NB4 (cell line): Measurements from ENCODE around the gene SPATA32.

ENCODE experiments used
- POLR2A ChIP-seq: IDR thresholded peaks from 2 replicates; pipeline ENCODE4 v1.6.1; 2011; ENCODE audit warnings: mild to moderate bottlenecking; ENCODE audit not compliant: insufficient read length; ENCODE audit errors: extremely low read depth
- TF ChIP-seq, protein P1 (sequence below): IDR thresholded peaks from one replicate; pipeline ENCODE4 v1.5.1; 2012; ENCODE audit warnings: low read depth, low read length

DNA sequence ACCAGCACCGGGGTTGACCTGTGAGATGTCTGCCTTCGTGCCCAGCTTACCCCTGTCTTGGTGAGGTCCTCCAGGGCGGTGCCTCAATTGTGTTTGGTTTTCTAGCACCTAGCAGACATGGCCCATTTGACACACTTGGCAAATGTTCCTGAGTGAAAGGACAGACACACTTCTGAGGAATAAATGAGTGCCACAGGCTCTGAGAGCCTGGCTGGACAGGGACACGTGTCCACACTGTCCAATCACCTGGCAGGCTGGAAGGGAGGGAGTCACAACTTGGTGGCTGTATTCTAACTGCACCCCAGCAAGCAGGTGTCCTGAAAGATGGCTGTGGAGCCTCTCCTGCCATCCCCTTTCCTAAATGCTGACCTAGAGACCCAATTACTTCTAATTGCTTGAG is 47.5 kb upstream of the SPATA32 start:
- TF ChIP-seq, protein P1, sequence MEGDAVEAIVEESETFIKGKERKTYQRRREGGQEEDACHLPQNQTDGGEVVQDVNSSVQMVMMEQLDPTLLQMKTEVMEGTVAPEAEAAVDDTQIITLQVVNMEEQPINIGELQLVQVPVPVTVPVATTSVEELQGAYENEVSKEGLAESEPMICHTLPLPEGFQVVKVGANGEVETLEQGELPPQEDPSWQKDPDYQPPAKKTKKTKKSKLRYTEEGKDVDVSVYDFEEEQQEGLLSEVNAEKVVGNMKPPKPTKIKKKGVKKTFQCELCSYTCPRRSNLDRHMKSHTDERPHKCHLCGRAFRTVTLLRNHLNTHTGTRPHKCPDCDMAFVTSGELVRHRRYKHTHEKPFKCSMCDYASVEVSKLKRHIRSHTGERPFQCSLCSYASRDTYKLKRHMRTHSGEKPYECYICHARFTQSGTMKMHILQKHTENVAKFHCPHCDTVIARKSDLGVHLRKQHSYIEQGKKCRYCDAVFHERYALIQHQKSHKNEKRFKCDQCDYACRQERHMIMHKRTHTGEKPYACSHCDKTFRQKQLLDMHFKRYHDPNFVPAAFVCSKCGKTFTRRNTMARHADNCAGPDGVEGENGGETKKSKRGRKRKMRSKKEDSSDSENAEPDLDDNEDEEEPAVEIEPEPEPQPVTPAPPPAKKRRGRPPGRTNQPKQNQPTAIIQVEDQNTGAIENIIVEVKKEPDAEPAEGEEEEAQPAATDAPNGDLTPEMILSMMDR = no peak
- TF ChIP-seq POLR2A = no peak
